ENCODE data around the gene ALAD.

Gene ALAD

DNA sequence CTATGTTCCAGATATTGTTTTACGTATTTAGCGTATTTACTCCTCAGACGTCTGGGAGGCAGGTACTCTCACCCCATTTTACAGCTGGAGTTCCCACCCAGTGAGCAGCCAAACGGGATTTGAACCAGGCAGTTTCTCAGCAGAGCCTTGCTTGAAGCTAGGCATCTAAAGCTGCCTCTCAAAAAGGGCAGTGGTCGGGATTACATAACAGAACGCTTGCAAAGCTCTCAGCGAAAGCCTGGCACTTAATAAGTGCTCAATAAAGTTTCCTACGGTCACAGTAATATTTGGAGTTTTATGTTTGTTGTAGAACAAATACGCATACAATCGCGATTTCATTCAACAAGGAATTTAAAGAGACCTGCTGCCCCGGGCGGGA is 52.0 kb downstream of the ALAD start:
- DNase-seq (ENCODE audit: low read depth), result no peak

DNA sequence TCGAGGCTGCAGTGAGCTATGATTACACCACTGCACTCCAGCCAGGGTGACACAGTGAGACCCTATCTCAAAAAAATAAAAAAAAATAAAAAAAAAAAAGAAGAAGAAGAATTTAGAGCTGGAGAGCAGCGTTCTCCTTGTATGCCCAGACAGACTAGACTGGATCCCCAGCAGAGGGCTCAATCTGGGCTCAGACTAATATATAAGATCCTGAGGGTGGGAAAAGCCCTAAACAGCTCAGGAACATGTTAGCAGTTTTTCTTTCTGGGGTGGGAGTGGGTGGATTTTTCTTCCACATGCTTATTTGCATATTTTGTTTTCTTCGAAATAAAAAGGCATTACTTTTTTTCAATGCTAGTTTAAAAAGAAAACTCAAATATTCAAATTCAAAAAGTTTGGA is 52.6 kb downstream of the ALAD start:
- DNase-seq (ENCODE audit: low read depth), result no peak

DNA sequence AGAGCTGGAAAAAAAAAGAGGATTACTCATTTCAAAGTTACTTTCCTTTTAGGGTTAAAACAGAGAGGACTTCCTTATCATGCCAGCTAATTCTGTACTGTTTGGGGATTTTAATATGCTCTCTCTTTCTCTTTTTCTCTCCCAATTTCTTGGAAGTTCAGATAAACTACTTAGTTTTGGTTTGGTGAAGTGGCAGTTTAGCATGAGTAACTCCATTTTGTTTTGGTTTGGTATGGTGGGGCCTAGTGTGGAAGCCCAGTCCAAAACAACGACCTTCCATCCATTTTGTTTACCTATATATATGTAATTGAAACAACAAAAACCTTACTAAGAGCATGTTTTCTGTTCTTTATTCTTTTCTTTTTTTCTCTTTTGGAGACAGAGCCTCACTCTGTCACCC is 55.4 kb downstream of the ALAD start:
- DNase-seq (ENCODE audit: low read depth), result no peak

DNA sequence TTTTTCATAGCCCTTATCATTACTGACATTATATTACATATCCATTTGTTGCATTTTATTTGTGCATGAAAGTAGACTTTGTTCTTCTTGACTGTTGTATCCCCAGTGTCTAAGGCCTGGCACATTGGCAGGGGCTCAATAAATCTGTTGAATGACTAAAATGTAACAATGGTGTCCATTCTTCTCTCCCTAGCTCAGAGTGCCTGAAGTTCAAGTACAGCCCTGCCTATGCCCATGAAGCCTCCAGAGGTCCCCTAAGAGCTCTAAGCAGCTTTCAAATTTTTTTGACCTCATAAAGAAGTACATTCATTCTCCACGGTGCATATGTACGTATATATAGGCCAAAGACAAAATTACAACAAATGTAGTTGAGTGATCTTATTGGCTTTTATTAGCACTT is 55.9 kb downstream of the ALAD start:
- DNase-seq (ENCODE audit: low read depth), result no peak

DNA sequence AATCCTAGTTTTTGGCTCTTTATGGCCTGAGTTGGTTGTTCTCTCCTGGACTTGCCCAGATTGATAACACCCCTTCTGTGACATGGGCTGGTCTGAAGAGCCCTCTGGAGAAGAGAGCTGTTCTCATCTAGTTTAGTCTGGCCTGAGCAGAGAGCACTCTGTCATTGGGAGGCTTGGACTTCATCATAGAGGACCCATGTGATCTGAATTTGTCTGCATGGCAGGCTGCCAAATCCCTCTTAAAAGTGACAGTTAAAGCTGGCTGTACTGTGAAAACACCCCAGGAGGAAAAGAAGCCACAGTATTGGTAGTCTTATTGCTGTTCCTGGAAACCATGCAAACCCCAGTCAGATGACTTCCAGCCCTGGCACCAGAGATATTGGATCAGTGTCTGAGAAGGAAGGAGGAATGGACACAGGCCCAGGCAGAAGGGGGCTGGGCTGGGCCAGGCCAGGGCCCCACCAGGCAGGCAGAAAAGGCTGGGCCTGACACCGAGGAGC is 57.3 kb downstream of the ALAD start:
- DNase-seq (ENCODE audit: low read depth), result no peak

DNA sequence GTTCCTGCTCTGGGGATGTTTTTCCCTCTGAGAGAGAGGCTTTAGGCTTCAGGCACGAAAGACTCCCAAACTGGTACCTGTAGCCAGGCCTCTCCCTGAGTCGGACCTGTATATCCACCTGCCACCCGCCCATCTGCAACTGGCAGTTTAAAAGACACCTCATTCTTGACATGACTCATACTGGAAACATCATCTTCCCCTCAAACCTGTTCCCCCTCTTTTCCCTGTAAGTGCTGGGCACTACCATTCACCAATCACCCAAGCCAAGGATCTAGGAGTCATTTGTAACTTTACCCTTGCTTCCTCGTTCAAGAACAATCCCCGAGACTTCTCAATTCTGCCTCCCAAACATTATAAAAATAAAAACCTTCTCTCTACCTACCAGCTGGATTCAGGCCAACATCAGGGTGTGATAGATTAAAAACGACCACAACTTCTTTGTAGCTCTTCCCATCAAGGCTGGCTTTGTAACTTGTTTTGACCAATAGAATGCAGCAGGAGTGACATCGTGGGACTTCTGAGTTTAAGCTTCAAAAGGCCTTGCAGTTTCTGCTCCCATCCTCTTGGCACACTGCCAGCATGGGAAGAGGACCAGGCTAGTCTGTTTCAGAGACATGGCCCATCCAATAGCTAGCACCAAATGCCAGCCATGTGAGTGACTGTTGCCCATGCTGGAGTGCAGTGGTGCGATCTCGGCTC is 59.2 kb downstream of the ALAD start:
- DNase-seq (ENCODE audit: low read depth), result no peak

DNA sequence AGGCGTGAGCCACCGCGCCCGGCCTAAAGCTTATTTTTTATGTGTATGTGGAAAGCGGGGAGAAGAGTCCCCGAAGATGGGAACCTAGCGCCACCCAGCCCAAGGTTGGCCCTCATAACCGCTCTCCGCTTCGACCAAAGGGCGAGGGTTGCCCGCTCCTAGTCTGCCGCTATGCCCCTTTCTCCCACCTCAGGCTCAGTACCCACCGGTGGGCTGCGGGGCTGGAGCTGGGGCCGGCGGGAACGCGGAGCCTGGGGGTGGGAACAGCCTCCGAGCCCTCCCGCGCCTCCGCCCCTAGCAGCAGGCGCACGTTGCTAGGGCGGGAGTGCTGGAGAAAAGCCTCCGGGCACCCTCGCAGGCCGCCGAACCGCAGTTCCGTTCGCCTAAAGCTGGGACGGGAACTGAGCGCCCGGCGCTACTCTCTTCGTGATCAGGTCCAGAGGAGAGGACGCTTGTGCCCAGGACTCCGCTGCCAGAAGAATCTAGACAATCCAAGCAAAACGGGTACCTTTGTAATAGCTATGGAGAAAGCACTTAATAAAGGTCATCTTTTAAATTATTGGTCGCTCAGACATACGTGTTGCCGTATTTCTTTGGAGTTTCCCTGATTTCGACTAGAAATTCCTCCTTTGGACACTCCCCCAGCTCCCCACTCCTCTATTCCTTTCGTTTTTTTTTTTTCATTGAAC is 60.9 kb downstream of the ALAD start, which contains the start of gene WDR31:
WDR31 (minus strand) TSS at position 265 of the 689 bp plus-strand sequence. CDS start 8,253 bp downstream, outside the sequence.
- peak; percentile 71 for DNase-seq (ENCODE audit: low read depth)

DNA sequence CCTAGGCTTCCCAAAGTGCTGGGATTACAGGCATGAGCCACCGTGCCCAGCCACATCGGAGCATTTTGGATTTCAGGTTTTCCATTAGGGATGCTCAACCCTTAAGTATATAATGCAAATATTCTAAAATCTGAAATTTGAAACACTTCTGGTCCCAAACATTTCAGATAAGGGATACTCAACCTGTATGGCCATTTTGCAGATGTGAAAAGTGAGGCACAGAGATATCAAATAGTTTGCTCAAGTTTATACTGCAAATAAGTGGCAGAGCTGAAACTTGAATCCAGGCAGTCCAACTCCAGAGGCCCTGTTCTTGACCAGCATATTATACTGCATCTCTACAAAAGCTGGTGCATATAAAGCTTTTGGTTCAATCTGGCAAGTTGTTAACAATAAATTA is 63.4 kb downstream of the ALAD start:
- no peak for DNase-seq (ENCODE audit: low read depth)
